ENCODE measurements around the gene PNPLA7.

Gene PNPLA7

DNA sequence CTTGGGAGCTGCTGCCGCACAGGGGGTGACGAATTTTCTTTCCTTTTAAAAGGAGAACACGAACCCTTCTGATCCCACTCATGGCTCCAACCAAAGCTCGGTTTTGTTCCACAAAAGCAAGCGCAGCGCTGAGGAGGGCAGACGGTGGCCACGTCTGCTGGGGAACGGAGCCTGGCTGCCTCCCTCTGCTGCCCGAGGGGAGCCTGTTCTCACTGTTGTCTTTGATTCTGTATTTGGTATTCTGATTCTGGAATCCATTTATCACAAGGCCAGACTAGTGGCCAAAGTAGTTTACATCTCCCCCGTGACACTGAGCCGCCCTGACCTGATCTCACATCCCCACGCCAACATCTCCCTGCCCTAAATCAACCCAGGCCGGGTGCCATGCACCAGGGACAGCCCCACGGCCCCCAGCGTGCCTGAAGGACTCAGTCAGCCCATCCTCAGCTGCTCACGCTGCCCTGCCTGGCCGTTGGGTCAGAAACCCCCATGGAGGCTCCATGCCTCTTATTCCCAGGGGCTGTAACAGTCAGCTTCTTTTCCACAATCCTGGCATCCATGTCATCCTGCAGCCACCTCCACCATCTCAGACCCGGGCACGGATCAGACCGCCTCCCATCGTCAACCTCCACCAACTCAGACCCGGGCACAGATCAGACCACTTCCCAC is 84.3 kb downstream of the PNPLA7 start:
- no peak for DNase-seq (ENCODE audit: low read depth in 2 of 2)
- TF ChIP-seq, protein P1, sequence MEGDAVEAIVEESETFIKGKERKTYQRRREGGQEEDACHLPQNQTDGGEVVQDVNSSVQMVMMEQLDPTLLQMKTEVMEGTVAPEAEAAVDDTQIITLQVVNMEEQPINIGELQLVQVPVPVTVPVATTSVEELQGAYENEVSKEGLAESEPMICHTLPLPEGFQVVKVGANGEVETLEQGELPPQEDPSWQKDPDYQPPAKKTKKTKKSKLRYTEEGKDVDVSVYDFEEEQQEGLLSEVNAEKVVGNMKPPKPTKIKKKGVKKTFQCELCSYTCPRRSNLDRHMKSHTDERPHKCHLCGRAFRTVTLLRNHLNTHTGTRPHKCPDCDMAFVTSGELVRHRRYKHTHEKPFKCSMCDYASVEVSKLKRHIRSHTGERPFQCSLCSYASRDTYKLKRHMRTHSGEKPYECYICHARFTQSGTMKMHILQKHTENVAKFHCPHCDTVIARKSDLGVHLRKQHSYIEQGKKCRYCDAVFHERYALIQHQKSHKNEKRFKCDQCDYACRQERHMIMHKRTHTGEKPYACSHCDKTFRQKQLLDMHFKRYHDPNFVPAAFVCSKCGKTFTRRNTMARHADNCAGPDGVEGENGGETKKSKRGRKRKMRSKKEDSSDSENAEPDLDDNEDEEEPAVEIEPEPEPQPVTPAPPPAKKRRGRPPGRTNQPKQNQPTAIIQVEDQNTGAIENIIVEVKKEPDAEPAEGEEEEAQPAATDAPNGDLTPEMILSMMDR (IDR thresholded peaks at IDR 0.05; ENCODE audit: low read depth, low read length), result no peak
- H3K4me3 ChIP-seq (replicated peaks in 1 of 2; ENCODE audit: low read depth in 2 of 2, low read length in 2 of 2), result no peak overlapping the region

GRCh38 chr9:137465000-137465719 is 85.0 kb downstream of the PNPLA7 start:
- TF ChIP-seq, protein P1 (IDR thresholded peaks at IDR 0.05; ENCODE audit: low read depth, low read length), result no peak
- no peak overlapping the region for H3K4me3 ChIP-seq (replicated peaks in 1 of 2; ENCODE audit: low read depth in 2 of 2, low read length in 2 of 2)
- DNase-seq (ENCODE audit: low read depth in 2 of 2), result no peak

DNA sequence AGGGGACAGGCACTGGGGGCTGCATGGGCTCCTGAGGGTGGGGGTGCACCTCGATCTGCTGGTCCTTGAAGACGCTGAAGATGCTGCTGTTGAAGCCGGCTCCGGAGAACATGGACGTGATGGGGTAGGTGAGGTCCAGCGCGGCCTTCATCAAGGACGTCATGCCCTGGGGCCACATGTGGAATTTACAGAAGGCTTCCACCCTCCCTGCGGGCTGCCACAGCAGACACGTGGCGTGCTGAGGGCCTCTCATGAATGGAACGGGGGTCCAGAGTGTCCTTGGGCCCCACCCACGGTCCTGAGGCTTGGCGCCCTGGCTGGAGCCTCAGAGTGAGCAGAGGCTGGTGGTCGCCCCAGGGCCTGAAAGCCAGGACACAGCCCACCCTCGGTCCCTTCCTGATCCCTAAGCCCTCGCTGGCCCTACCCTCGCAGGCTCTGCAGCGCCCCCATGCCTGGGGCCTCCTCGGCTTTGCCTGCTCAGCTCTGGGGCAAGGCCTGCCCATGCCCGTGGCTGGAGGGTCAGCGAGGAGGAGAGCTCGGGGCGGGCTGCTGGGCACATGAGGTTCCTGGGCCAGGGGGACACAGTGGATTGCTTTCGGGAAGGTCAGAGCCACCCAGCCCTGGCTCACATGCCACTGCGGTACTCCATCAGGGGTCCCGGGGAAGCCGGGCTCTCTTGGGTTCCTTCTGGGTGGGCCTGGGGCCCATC is 85.8 kb downstream of the PNPLA7 start:
- DNase-seq (ENCODE audit: low read depth in 2 of 2), result no peak
- H3K4me3 ChIP-seq (replicated peaks in 1 of 2; ENCODE audit: low read depth in 2 of 2, low read length in 2 of 2), result no peak overlapping the region
- TF ChIP-seq, protein P1 (IDR thresholded peaks at IDR 0.05; ENCODE audit: low read depth, low read length), result no peak

DNA sequence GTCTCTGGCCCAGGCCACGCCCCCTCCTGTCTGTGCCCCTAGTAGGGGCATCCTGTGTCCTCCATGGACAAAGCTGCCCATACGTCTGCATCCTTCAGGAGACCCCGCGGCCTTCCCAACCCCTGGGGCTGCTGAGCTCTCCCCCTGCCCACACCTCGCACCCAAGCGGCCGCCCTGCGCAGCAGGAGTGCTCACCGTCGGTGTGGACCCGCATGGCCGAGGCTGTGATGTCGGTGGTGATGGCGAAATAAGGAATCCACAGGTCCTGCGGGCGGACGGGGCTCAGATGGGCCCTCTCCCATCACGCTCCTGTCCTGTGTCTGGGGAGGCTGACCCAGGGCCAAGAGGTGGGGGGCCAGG is 86.3 kb downstream of the PNPLA7 start:
- no peak for DNase-seq (ENCODE audit: low read depth in 2 of 2)
- H3K4me3 ChIP-seq (replicated peaks in 1 of 2; ENCODE audit: low read depth in 2 of 2, low read length in 2 of 2), result no peak overlapping the region
- TF ChIP-seq, protein P1 (IDR thresholded peaks at IDR 0.05; ENCODE audit: low read depth, low read length), result no peak

DNA sequence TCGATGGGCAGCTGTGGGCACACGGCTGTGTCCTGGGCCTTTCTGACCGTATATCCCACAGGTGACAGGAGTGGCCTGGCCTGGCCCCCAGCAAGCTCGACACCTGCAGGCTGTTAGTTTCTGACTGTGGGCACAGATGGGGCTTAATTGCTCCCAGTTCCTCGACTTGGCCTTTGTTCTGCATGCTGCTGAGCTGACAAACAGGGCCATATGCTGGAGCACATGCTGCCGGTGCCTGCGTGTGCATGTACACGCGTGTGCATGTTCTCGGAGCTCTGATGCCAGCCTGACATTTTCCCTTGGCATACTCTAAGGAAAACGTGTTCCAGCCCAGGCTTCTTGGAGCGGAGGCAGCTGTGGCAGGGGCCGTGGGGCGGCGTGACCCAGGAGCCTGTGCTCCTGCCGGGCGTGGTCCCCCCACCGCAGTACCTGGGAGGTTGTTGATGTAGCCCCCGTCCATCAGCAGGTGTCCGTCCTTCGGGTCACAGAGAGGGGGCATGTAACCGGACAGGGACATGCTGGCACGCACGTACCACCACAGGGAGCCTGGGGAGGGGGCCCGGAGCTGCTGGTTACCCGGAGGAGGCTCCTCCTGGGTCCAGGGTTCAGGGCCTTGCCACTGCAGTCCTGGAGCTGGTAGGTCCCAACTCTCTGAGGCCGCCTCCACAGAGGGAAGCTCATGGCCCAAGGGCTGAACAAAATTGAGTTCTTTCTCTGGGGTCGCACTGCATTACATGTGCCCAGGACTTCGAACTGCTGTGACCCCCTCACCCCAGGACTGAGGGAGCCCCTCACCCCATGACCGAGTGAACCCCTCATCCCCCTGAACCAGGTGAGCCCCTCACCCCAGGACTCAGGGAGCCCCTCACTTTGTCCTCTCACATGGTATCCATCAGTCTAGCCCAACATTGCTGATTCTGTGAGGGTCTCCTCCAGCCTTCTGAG is 86.9 kb downstream of the PNPLA7 start:
- no peak overlapping the region for H3K4me3 ChIP-seq (replicated peaks in 1 of 2; ENCODE audit: low read depth in 2 of 2, low read length in 2 of 2)
- no peak for DNase-seq (ENCODE audit: low read depth in 2 of 2)
- TF ChIP-seq, protein P1 (IDR thresholded peaks at IDR 0.05; ENCODE audit: low read depth, low read length), result no peak

- DNase-seq (ENCODE audit: low read depth in 2 of 2), result no peak
- TF ChIP-seq, protein P1 (IDR thresholded peaks at IDR 0.05; ENCODE audit: low read depth, low read length), result no peak
- H3K4me3 ChIP-seq (replicated peaks in 1 of 2; ENCODE audit: low read depth in 2 of 2, low read length in 2 of 2), result no peak overlapping the region
These were observed 87.7 kb downstream of the PNPLA7 start for GRCh38 chr9:137462396-137462985.

All from cardiac fibroblast (primary cell).